NB4 (cell line): ENCODE data around the gene SLC39A1.
A peak's percentile ranks its signal among the peaks of the same experiment; 100 is the strongest.

ENCODE experiments used
- DNase-seq: peaks from one replicate; pipeline ENCODE4 v3.0.0; 2010; ENCODE audit warnings: low read depth
- H3K4me3 ChIP-seq: one replicate; pipeline ENCODE4 v1.5.1; 2011; ENCODE audit warnings: mild to moderate bottlenecking, low read depth, low read length, moderate library complexity
- MYC ChIP-seq: IDR thresholded peaks from 2 replicates; pipeline ENCODE4 v1.6.1; 2011; ENCODE audit warnings: low read depth, low read length
- POLR2A ChIP-seq: IDR thresholded peaks from 2 replicates; pipeline ENCODE4 v1.6.1; 2011; ENCODE audit warnings: mild to moderate bottlenecking; ENCODE audit not compliant: insufficient read length; ENCODE audit errors: extremely low read depth
- TF ChIP-seq, protein P1 (sequence below): IDR thresholded peaks from 2 replicates; pipeline ENCODE4 v1.6.1; 2011; ENCODE audit warnings: low read depth, low read length
- TF ChIP-seq, protein P2 (sequence below): IDR thresholded peaks from one replicate; pipeline ENCODE4 v1.5.1; 2012; ENCODE audit warnings: low read depth, low read length

Gene SLC39A1

DNA sequence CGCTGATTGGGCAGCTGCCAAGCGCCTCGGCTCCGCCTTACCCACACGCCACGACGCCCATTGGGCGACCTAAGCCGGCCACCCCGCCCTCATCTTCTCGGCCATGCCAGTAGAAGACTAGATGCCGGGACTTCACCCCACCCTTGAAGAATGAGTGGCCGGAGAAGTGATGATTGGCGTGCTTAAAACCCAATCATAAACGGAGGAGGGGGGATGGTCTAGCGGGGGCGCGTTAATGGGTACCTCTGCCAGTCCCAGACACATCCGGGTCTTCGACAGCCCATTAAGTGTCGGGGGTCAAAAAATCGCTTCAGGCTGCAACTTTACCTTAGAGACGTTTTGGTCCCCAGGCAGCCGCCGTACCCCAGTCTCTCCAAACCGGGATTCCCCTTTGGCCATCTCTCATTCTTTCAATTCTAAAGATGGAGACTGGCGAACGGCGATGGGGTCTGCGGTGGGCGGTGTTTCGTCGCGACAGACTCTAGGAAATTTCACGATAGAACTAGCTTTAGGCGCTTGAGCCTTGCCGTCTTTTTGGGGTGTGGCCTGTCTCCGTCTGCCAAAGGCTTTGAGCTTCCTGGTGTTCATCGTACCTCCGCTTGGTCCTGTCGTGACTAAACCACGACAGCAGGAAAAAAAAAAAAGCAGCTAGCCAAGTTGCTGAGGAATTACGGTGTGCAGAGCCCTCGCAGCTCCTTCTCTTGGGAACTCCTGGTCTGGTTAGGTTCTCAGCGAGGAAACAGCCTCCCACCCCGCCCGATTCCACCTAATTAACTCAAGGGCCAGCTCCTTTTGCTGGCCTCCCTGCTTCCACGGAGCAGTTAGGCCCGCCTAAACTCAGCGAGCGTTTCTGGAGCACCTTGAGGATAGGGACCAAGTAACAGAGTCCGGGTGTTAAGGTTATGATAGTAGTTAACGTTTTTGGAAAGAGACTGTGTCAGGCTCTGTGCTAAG, 40.1 kb downstream of the SLC39A1 start, which contains the start of gene GATAD2B:
GATAD2B (minus strand) TSS at position 1 of the 954 bp plus-strand sequence. CDS start 94,625 bp downstream, outside the sequence.
- peak; percentile 100 for DNase-seq
- no peak for TF ChIP-seq MYC
- TF ChIP-seq, protein P1, sequence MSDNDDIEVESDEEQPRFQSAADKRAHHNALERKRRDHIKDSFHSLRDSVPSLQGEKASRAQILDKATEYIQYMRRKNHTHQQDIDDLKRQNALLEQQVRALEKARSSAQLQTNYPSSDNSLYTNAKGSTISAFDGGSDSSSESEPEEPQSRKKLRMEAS: peak; percentile 32; the same call in 1 of the 2 replicates
- TF ChIP-seq, protein P2, sequence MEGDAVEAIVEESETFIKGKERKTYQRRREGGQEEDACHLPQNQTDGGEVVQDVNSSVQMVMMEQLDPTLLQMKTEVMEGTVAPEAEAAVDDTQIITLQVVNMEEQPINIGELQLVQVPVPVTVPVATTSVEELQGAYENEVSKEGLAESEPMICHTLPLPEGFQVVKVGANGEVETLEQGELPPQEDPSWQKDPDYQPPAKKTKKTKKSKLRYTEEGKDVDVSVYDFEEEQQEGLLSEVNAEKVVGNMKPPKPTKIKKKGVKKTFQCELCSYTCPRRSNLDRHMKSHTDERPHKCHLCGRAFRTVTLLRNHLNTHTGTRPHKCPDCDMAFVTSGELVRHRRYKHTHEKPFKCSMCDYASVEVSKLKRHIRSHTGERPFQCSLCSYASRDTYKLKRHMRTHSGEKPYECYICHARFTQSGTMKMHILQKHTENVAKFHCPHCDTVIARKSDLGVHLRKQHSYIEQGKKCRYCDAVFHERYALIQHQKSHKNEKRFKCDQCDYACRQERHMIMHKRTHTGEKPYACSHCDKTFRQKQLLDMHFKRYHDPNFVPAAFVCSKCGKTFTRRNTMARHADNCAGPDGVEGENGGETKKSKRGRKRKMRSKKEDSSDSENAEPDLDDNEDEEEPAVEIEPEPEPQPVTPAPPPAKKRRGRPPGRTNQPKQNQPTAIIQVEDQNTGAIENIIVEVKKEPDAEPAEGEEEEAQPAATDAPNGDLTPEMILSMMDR: no peak
- peak; percentile 28 for TF ChIP-seq POLR2A
- H3K4me3 ChIP-seq: peak within 1 kb of the TSS; percentile 89

DNA sequence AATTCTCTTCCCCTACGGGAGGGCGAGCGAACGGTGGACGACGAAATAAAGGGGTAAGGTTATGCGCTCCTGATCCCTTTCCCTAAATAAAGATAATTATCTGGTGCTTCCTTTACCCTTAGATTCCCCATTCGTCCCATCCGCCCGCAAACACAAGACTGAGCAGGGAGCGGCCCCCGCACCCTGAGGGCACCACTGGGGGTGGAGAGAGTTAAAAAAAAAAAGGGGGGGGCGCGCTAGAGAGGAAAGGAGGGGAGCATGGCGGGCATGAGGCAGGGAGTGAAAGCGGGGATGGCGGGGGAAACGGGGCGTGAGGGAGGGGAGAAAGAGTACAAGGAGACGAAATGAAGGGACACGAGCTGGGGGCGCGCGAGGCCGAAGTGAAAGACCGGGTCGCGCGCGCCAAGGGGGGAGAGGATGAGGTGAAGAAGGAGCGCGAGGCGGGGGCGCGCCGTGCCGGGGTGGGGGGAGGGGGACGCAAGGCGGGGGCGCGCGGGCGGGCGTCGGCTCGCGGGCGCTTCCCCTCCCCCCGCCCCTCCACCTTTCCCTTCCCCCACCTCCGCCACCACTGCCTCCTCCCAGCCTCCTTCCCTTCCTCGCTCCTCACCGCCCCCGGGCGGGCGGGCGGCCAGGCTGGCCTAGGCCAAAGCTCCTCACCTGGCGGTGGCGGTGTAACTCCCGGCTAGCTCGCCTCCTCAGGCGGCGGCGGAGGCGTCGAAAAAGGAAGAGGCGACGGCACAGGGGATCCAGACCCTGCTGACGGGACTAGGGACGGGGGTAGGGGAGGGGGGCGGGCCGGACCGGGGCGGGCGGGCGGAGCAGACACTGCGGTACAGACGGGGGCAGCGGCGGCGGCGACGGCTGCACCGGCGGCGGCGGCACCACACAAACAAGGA, 41.0 kb downstream of the SLC39A1 start:
- DNase-seq: peak; percentile 83

DNA sequence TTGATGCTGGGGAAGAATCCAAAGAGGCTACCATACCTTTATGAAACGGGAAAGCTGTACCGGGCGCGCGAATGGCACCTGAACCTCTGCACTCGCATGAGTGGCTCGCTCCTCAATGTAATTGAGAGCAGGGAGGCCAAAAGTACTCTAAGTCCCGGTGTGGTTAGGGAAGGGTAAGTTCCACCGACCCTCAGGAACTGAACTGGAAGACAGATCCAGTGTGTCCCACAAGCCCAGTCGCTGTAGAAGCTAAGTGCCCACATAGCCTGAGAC, 41.6 kb downstream of the SLC39A1 start:
- DNase-seq: no peak
- H3K4me3 ChIP-seq: peak overlapping the region; percentile 89
- TF ChIP-seq, protein P2: no peak
- TF ChIP-seq POLR2A (no peak), MYC (no peak)
- TF ChIP-seq, protein P1: no peak

More for the DNA sequence above, 41.0 kb downstream of the SLC39A1 start:
- TF ChIP-seq, protein P1: peak; percentile 27; the same call in 1 of the 2 replicates
- TF ChIP-seq POLR2A (no peak), MYC (peak; percentile 36)
- TF ChIP-seq, protein P2: peak; percentile 11
- peak overlapping the region; percentile 89 for H3K4me3 ChIP-seq

DNA sequence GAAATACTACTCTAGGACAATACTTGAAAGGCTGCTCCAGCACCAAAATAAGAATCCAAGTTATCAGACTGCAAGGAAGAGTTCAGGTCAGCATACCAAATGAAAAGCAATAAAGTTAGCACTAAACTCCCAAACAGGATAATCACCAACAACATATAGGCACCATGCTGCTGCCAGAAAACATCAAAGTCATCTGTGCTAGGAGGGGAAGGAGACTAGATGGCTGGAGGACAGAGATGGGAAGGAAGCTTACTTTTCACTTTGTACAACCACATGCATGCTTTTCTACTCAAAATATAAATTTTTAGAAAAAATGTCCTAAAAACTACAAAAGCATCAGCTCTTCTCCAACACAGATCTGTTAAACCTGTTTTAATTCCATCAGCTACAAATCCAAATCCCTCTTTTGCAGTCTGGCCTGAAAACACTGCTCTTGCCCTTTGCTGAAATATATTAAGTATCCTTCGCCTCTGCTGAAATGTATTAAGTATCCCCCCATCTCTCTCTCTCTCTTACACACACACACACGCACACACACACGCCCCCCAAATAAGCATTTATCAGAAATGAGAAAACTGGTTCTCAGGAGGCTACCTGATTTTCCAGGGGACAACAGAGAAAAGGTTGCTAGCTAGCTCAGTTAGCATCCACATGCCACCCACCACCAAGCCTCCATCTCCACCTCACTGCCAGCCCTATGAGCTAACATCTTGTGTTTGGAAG, 42.1 kb downstream of the SLC39A1 start:
- TF ChIP-seq MYC (no peak), POLR2A (no peak)
- H3K4me3 ChIP-seq: peak overlapping the region; percentile 89
- DNase-seq: no peak

DNA sequence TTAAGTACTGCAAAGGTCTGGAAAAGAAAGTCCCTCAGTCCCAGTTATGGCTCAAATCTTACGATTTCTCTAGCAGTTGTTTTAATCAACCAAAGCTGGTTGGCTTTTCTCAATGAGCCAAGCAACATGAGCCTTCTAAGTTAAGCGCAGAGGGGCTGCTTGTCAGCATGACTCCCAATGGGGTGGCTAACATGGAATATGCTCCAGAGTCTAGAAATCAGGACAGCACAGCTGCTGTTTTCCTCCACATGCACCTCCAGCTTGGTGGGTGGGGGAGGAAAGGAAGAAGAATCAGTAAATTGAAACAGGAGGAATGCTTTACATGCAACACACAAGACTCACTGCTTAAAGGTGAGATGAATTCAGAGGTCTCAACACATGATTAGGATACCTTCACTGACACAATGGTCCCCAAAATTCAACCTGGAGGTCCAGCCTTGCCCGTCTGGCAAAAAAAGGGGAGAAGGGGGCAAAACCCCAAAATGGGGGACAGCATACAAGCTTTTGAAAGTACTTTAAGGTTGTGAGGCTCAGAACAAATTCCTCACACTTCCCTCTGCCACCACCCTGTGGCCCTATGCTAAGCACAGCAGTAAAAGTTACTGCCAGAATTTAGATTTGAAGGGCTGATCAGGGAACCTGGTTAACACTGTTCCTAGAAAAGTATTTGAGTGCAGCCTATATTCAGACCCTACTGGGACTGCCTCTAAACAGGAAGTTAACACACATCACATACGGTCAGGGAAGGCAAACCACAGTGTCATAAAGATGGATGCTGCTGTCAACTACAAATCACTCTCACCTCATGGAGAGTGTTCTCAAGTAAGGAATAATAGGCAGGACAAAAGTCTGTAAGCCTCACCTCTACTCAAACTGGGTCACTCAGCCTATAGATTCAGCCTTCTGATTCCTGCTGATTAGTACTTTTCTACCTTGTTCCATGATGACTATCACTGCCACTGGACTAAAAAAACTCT, 43.2 kb downstream of the SLC39A1 start:
- DNase-seq: peak; percentile 75
- TF ChIP-seq, protein P2: no peak
- H3K4me3 ChIP-seq: peak overlapping the region; percentile 89
